K562 (cell line): Measurements from ENCODE around the gene MALRD1. TPM values are rescaled to one million over a fixed set of nuclear protein-coding genes. Genes with fewer than 3 reads are reported as not detected.
A peak's percentile ranks its signal among the peaks of the same experiment; 100 is the strongest.

Source experiments
- ATAC-seq: fragments of 200-7000 bp; cut with Tn5 transposase; 3 replicates; pipeline ENCODE4 v1.9.1; 2020; ENCODE audit warnings: moderate library complexity
- BruUV-seq: library from RNA; stranded (reverse); fragments of 400-500 nt; replicated peaks from 2 replicates; lab custom pipeline; 2021; lab: Mats Ljungman, UMichigan
- CTCF ChIA-PET: fragments of 300-600 bp; formaldehyde crosslinking; extraction: SDS; loops from one replicate; lab custom pipeline; 2021; ENCODE audit warnings: low intra/inter-chr PET ratio; lab: Yijun Ruan, JAX
- POLR2A ChIA-PET: fragments of 300-600, 350-650 bp; sonication (Branson Sonifier 250); formaldehyde crosslinking; extraction: SDS; loops from one replicate; lab custom pipeline; 2021; ENCODE audit warnings: antibody characterized with exemption, inconsistent platforms; lab: Yijun Ruan, JAX
- DNase-seq, 4 experiments: peaks; one replicate each; pipeline versions ENCODE4 v3.0.0 to v3.0.0-alpha.2; 2011 to 2018; ENCODE audit warnings: low spot score in 3 of 4, mixed read lengths in 3 of 4; ENCODE audit errors: extremely low read depth in 1 of 4
- FAIRE-seq: peaks from 2 replicates; lab custom pipeline; 2011; peaks lifted over from hg19 to GRCh38; lab: Jason Lieb, UNC
- H2AFZ ChIP-seq: 2 replicates; pipeline ENCODE4 v1.6.0; 2011; ENCODE audit warnings: low read depth, low read length, control low read depth, inconsistent platforms
- H3K27ac ChIP-seq: fragments of 200-600 bp; 3 replicates; pipeline ENCODE4 v1.8.0; 2011; ENCODE audit warnings: low read depth, mild to moderate bottlenecking, control low read depth, inconsistent platforms, low read length, moderate library complexity, mixed read lengths; ENCODE audit errors: extremely low read depth
- H3K27me3 ChIP-seq, 2 experiments: fragments of 300-600 bp in 1 of 2; 2 replicates in 1 of 2; 3 replicates in 1 of 2; pipeline versions ENCODE4 v1.6.0 to v1.8.0; 2011; ENCODE audit warnings: inconsistent platforms in 2 of 2, low read length in 2 of 2, mild to moderate bottlenecking in 1 of 2, mixed read lengths in 1 of 2, moderate library complexity in 1 of 2; ENCODE audit not compliant: control insufficient read depth in 2 of 2, insufficient read depth in 2 of 2
- H3K36me3 ChIP-seq: fragments of 300-600 bp; 3 replicates; pipeline ENCODE4 v1.8.0; 2011; ENCODE audit warnings: mild to moderate bottlenecking, low read length, inconsistent platforms; ENCODE audit not compliant: control insufficient read depth, insufficient read depth
- H3K4me1 ChIP-seq, 2 experiments: fragments of 200-600 bp in 1 of 2; replicated peaks in 1 of 2; 2 replicates in 1 of 2; 3 replicates in 1 of 2; pipeline versions ENCODE4 v1.5.1 to v1.8.0; 2011; ENCODE audit warnings: inconsistent platforms in 2 of 2, low read length in 2 of 2, mild to moderate bottlenecking in 1 of 2, mixed read lengths in 1 of 2, moderate library complexity in 1 of 2; ENCODE audit not compliant: control insufficient read depth in 2 of 2, insufficient read depth in 2 of 2
- H3K4me2 ChIP-seq: 2 replicates; pipeline ENCODE4 v1.6.1; 2011; ENCODE audit warnings: low read length, control low read depth, inconsistent platforms, mixed read lengths; ENCODE audit not compliant: insufficient read depth
- H3K4me3 ChIP-seq: fragments of 200-600 bp; sonication (generic), shearing (Covaris generic); 2 replicates; pipeline ENCODE4 v1.5.1; 2016; ENCODE audit warnings: control low read depth, inconsistent platforms
- H3K79me2 ChIP-seq: fragments of 200-600 bp; 3 replicates; pipeline ENCODE4 v1.8.0; 2011; ENCODE audit warnings: low read length, inconsistent platforms; ENCODE audit not compliant: control insufficient read depth, insufficient read depth
- H3K9ac ChIP-seq, 2 experiments: 2 replicates each; pipeline versions ENCODE4 v1.6.0 to v1.6.1; 2011; ENCODE audit warnings: low read depth in 2 of 2, low read length in 2 of 2, control low read depth in 1 of 2, inconsistent platforms in 1 of 2, mild to moderate bottlenecking in 1 of 2, mixed read lengths in 1 of 2; ENCODE audit not compliant: insufficient read depth in 1 of 2
- H3K9me1 ChIP-seq: one replicate; pipeline ENCODE4 v1.6.0; 2011; ENCODE audit warnings: inconsistent platforms, mild to moderate bottlenecking, low read length, moderate library complexity; ENCODE audit not compliant: control insufficient read depth, insufficient read depth
- H3K9me3 ChIP-seq: replicated peaks from 2 replicates; pipeline ENCODE4 v1.5.1; 2011; ENCODE audit warnings: low read depth, low read length, inconsistent platforms; ENCODE audit not compliant: control insufficient read depth, insufficient read depth
- H4K20me1 ChIP-seq: replicated peaks from 2 replicates; pipeline ENCODE4 v1.6.1; 2011; ENCODE audit warnings: low read length, inconsistent platforms, mixed read lengths; ENCODE audit not compliant: control insufficient read depth, insufficient read depth
- CCAR2 ChIP-seq: fragments of 200-400 bp; formaldehyde crosslinking; IDR thresholded peaks from 2 replicates; pipeline ENCODE4 v1.6.1; 2017; ENCODE audit warnings: mild to moderate bottlenecking, low read depth, low read length
- CTCF ChIP-seq, 3 experiments: IDR thresholded peaks in 2 of 3; conservative IDR thresholded peaks in 1 of 3; 2 replicates each; pipeline ENCODE4 v1.5.1; 2011 to 2012; ENCODE audit warnings: low read length in 3 of 3, mild to moderate bottlenecking in 3 of 3, control low read depth in 2 of 3, improper control_type of control experiment in 1 of 3, inconsistent platforms in 1 of 3, low read depth in 1 of 3, mixed read lengths in 1 of 3, moderate library complexity in 1 of 3; ENCODE audit not compliant: insufficient read depth in 2 of 3
- KLF10 ChIP-seq: fragments of 250-450 bp; sonication (Bioruptor Pico); IDR thresholded peaks from 2 replicates; pipeline ENCODE4 v1.6.1; 2021; ENCODE audit warnings: matching md5 sums
- MXI1 ChIP-seq: IDR thresholded peaks from 2 replicates; pipeline ENCODE4 v1.6.1; 2011; ENCODE audit warnings: low read depth, mild to moderate bottlenecking, improper control_type of control experiment, low read length
- POU5F1 ChIP-seq: fragments of 150-350 bp; IDR thresholded peaks from 2 replicates; pipeline ENCODE4 v1.6.1; 2014; ENCODE audit warnings: borderline replicate concordance, low read length, low read depth, mild to moderate bottlenecking; ENCODE audit not compliant: partially characterized antibody
- RAD21 ChIP-seq, 2 experiments: fragments of 250-450 bp in 1 of 2; fragments of 450-650 bp in 1 of 2; sonication (Bioruptor Pico) in 1 of 2; formaldehyde crosslinking in 1 of 2; IDR thresholded peaks in 1 of 2; conservative IDR thresholded peaks in 1 of 2; 2 replicates each; pipeline versions ENCODE4 v1.4.0 to v1.8.0; 2020 to 2022; ENCODE audit warnings: mild to moderate bottlenecking in 2 of 2, moderate library complexity in 1 of 2
- TCFL5 ChIP-seq: fragments of 250-450 bp; sonication (Bioruptor Pico); conservative IDR thresholded peaks from 2 replicates; pipeline ENCODE4 v1.6.1; 2021; ENCODE audit warnings: mild to moderate bottlenecking, moderate library complexity, matching md5 sums
- ZNF830 ChIP-seq: fragments of 250-450 bp; sonication (Bioruptor Pico); IDR thresholded peaks from 2 replicates; pipeline ENCODE4 v1.5.0; 2021; ENCODE audit warnings: mild to moderate bottlenecking
- WGBS: fragments of 100-300 bp; shearing (Covaris generic); methylation state at CpG from one replicate; pipeline ENCODE4 v1.1.6; 2016; ENCODE audit warnings: low coverage, mixed read lengths; ENCODE audit not compliant: insufficient coverage; ENCODE audit errors: missing lambda C conversion rate; 5-methylcytosine and 5-hydroxymethylcytosine counted together
- in situ Hi-C: fragments of 300-500 bp; cut with MboI; formaldehyde crosslinking; loops from 4 replicates; pipeline ENCODE4 v1.15.0; 2018; ENCODE audit warnings: inconsistent platforms, mixed read lengths
- intact Hi-C: fragments of 100-400 bp; cut with micrococcal nuclease; formaldehyde crosslinking; loops from 2 replicates; pipeline ENCODE4 v1.14.2; 2022
- polyA plus RNA-seq, 8 experiments: library from polyadenylated mRNA; depleted of rRNA in 4 of 8; stranded (reverse) in 5 of 8; unstranded in 3 of 8; fragments of >200 nt; fragmentation: Nextera tagmentation in 2 of 8; fragmentation: Illumina TruSeq in 1 of 8; extraction: Ambion mirVana in 2 of 8; extraction: Trizol in 1 of 8; gene quantifications; 2 replicates each; pipeline versions ENCODE4 v1.2.1 to v1.2.3, GENCODE V29; 2011 to 2014; ENCODE audit warnings: inconsistent platforms in 1 of 8, missing spikeins in 1 of 8
- total RNA-seq, 7 experiments: library from RNA; depleted of rRNA in 6 of 7; stranded (reverse); fragments of >200 nt in 6 of 7; fragmentation: Illumina TruSeq in 2 of 7; extraction: Trizol in 2 of 7; gene quantifications; 2 replicates each; pipeline versions ENCODE4 v1.2.1 to v1.2.3, GENCODE V29; 2011 to 2021; ENCODE audit warnings: low replicate concordance in 1 of 7

Gene MALRD1
- total and polyA plus RNA-seq, 9 of the 15 experiments (the other 6 are each of a cell fraction or from before 2014, with no cell fraction given) = not detected

- POLR2A ChIA-PET = no interaction called here
- Histone ChIP-seq H3K4me3 (no peak overlapping the region), H4K20me1 (no peaks in the 10 kb centered on the region), H3K9ac (no peak overlapping the region), H3K36me3 (no peaks in the 10 kb centered on the region), H2AFZ (no peak overlapping the region), H3K4me1 (no peaks in the 10 kb centered on the region), H3K9me1 (no peaks in the 10 kb centered on the region), H3K79me2 (no peaks in the 10 kb centered on the region), H3K27me3 (no peaks in the 10 kb centered on the region), H3K27ac (no peak overlapping the region), H3K4me2 (no peak overlapping the region), H3K9me3 (no peaks in the 10 kb centered on the region)
- FAIRE-seq (no peak), ATAC-seq (peak; percentile 56; the same call in 2 of the 3 replicates), DNase-seq (peak in 1 of 4 experiments; percentile 36)
- 2% methylated on average over 18 of the region's 18 CpGs for WGBS
- TF ChIP-seq ZNF830 (CRISPR knock-in tag) = no peak
- TF ChIP-seq TCFL5 (CRISPR knock-in tag) = no peak
- TF ChIP-seq POU5F1 = no peak
- no peak for TF ChIP-seq KLF10
- no peak for TF ChIP-seq CCAR2
- TF ChIP-seq CTCF (IDR thresholded peaks at IDR 0.05 in 2 of 3, conservative IDR thresholded peaks at IDR 0.05 in 1 of 3; ENCODE audit: insufficient read depth in 2 of 3, low read depth in 1 of 3, low read length in 3 of 3) = 0 out of 6 replicates have a peak, but pooled peaks of 2 of the 3 experiments have one; percentile 6 to 33
- no peak for TF ChIP-seq MXI1
- peak in 1 of 2 experiments; percentile 71; a peak in 2 of 4 replicates for TF ChIP-seq RAD21 (CRISPR knock-in tag; conservative IDR thresholded peaks at IDR 0.05 in 1 of 2, IDR thresholded peaks at IDR 0.05 in 1 of 2)
- in situ Hi-C loops = no loop called here
- CTCF ChIA-PET = no interaction called here
- intact Hi-C loops = no loop called here
- no TSS peak for BruUV-seq
Measured at GRCh38 chr10:19713800-19714525, 665.4 kb downstream of the MALRD1 start.
